ENCODE results near the gene ALKBH6. TPM values are rescaled to one million over a fixed set of nuclear protein-coding genes. Genes with fewer than 3 reads are reported as not detected.

The ALKBH6 gene
- total and polyA plus RNA-seq, 2 experiments from 2014 or later, result 33.6 to 51.4 TPM

DNA sequence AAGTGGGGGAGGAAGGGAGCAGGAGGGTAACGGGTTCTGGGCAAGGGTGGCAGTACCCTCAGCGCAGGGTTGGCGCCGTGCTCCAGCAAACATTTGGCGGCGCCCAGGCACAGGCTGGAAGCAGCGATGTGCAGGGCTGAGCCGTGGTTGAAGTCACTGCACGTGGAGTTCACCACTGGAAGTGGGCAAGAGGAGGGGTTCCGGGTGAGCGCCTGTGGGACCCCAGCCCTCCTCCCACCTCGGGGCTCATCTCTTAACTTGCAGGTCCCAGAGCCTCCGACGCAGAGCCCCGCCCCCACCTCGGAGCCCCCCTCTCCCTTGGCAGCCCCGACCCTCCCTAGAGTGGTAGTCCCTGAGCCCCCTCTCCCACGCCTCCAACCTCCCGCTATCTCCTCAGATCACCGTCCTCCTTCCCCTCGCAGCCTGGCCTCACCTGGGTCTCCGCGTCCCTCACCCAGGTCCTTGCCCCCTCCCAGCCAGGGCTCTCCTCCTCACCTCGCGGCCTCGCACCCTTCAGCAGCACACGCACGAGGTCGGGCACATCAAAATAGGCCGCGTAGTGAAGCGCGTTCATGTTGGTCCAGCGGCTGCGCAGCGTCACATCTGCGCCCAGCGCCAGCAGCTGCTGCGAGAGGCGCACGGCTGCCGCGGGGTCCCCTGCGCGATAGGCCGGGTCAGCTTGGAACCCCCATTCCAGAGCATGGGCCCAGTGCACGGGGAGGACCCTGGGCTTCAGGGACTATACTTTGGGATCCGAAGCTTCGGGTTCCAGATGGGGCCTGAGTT is 12.3 kb upstream of the ALKBH6 start:
- H3K9me3 Mint-ChIP-seq, result no peaks in the 10 kb centered on the region
- H3K36me3 Mint-ChIP-seq (ENCODE audit: low read depth), result peaks cover 13% of the 10 kb centered on the region
- H3K4me1 Mint-ChIP-seq, result no peaks in the 10 kb centered on the region
- no peaks in the 10 kb centered on the region for H3K79me2 ChIP-seq (replicated peaks; ENCODE audit: insufficient read depth)
- H3K36me3 ChIP-seq (ENCODE audit: insufficient read depth), result no peaks in the 10 kb centered on the region; the same call in 1 of the 2 replicates
- H3K4me1 ChIP-seq (ENCODE audit: insufficient read depth), result no peaks in the 10 kb centered on the region
- no peak overlapping the region for H3K27ac Mint-ChIP-seq
- peaks cover 2% of the 10 kb centered on the region for H3K27me3 Mint-ChIP-seq (ENCODE audit: insufficient read depth, low read depth, poor library complexity)
- H3K27ac ChIP-seq (ENCODE audit: low read depth), result no peak overlapping the region
- H3K4me3 ChIP-seq, result no peak overlapping the region
- ATAC-seq (no peak), DNase-seq (ENCODE audit: low spot score) (no peak)
- no peaks in the 10 kb centered on the region for H3K9me2 ChIP-seq (ENCODE audit: insufficient read depth)
- no peaks in the 10 kb centered on the region for H3K27me3 ChIP-seq (ENCODE audit: insufficient read depth)
- 0 out of 2 replicates have a peak, but pooled peaks cover 2% of the 10 kb centered on the region for H3F3A ChIP-seq (replicated peaks; ENCODE audit: low read depth)
- H4K20me1 ChIP-seq (replicated peaks; ENCODE audit: insufficient read depth), result peaks cover 6% of the 10 kb centered on the region
- TF ChIP-seq ETS1 (IDR thresholded peaks at IDR 0.05) (no peak), EZH2phosphoT487 (IDR thresholded peaks at IDR 0.05; ENCODE audit: unreplicated experiment) (no peak), EZH2 (IDR thresholded peaks at IDR 0.05; ENCODE audit: low read depth, unreplicated experiment) (no peak), REST (IDR thresholded peaks at IDR 0.05; ENCODE audit: unreplicated experiment) (no peak), STAT1 (IDR thresholded peaks at IDR 0.05; ENCODE audit: unreplicated experiment) (no peak), POLR2AphosphoS5 (IDR thresholded peaks at IDR 0.05; ENCODE audit: low read depth) (no peak)
- no peak overlapping the region for H2AFZ ChIP-seq
- no peak overlapping the region for H3K4me2 ChIP-seq
- H3K4me3 Mint-ChIP-seq, result no peak overlapping the region

DNA sequence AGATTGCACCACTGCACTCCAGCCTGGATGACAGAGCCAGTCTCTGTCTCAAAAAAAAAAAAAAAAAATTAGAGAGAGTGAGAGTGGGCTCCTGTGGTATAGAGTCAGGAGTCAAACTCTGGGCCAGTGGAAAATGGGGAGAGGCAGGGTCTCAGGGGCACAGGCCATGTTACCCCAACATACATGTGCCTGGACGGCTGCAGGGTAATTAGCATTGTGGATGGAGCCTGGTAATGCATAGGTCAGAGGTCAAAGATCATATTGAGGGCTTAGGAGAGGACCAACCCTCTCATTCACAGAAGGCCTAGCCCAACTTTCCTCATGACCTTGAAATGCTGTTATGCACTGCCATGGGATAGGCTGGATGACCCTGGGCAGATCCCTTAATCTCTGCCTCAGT is 11.5 kb upstream of the ALKBH6 start:
- Histone ChIP-seq H3K79me2 (replicated peaks; ENCODE audit: insufficient read depth) (no peaks in the 10 kb centered on the region), H4K20me1 (replicated peaks; ENCODE audit: insufficient read depth) (peaks cover 6% of the 10 kb centered on the region), H3K27me3 (ENCODE audit: insufficient read depth) (no peaks in the 10 kb centered on the region), H3F3A (replicated peaks; ENCODE audit: low read depth) (no peaks in the 10 kb centered on the region), H3K4me3 (no peak overlapping the region), H3K4me1 (ENCODE audit: insufficient read depth) (no peaks in the 10 kb centered on the region), H3K9me2 (ENCODE audit: insufficient read depth) (no peaks in the 10 kb centered on the region), H3K36me3 (ENCODE audit: insufficient read depth) (no peaks in the 10 kb centered on the region; the same call in 1 of the 2 replicates), H3K27ac (ENCODE audit: low read depth) (no peak overlapping the region), H3K4me2 (no peak overlapping the region), H2AFZ (no peak overlapping the region)
- H3K36me3 Mint-ChIP-seq (ENCODE audit: low read depth), result peaks cover 18% of the 10 kb centered on the region
- H3K4me3 Mint-ChIP-seq, result no peak overlapping the region
- H3K27ac Mint-ChIP-seq, result no peak overlapping the region
- no peak for ATAC-seq
- H3K9me3 Mint-ChIP-seq, result no peaks in the 10 kb centered on the region
- H3K4me1 Mint-ChIP-seq, result no peaks in the 10 kb centered on the region
- DNase-seq (ENCODE audit: low spot score), result no peak
- H3K27me3 Mint-ChIP-seq (ENCODE audit: insufficient read depth, low read depth, poor library complexity), result peaks cover 2% of the 10 kb centered on the region
- TF ChIP-seq EZH2 (IDR thresholded peaks at IDR 0.05; ENCODE audit: low read depth, unreplicated experiment) (no peak), ETS1 (IDR thresholded peaks at IDR 0.05) (no peak), JUNB (IDR thresholded peaks at IDR 0.05; ENCODE audit: unreplicated experiment) (no peak)
- TF ChIP-seq, protein P1, sequence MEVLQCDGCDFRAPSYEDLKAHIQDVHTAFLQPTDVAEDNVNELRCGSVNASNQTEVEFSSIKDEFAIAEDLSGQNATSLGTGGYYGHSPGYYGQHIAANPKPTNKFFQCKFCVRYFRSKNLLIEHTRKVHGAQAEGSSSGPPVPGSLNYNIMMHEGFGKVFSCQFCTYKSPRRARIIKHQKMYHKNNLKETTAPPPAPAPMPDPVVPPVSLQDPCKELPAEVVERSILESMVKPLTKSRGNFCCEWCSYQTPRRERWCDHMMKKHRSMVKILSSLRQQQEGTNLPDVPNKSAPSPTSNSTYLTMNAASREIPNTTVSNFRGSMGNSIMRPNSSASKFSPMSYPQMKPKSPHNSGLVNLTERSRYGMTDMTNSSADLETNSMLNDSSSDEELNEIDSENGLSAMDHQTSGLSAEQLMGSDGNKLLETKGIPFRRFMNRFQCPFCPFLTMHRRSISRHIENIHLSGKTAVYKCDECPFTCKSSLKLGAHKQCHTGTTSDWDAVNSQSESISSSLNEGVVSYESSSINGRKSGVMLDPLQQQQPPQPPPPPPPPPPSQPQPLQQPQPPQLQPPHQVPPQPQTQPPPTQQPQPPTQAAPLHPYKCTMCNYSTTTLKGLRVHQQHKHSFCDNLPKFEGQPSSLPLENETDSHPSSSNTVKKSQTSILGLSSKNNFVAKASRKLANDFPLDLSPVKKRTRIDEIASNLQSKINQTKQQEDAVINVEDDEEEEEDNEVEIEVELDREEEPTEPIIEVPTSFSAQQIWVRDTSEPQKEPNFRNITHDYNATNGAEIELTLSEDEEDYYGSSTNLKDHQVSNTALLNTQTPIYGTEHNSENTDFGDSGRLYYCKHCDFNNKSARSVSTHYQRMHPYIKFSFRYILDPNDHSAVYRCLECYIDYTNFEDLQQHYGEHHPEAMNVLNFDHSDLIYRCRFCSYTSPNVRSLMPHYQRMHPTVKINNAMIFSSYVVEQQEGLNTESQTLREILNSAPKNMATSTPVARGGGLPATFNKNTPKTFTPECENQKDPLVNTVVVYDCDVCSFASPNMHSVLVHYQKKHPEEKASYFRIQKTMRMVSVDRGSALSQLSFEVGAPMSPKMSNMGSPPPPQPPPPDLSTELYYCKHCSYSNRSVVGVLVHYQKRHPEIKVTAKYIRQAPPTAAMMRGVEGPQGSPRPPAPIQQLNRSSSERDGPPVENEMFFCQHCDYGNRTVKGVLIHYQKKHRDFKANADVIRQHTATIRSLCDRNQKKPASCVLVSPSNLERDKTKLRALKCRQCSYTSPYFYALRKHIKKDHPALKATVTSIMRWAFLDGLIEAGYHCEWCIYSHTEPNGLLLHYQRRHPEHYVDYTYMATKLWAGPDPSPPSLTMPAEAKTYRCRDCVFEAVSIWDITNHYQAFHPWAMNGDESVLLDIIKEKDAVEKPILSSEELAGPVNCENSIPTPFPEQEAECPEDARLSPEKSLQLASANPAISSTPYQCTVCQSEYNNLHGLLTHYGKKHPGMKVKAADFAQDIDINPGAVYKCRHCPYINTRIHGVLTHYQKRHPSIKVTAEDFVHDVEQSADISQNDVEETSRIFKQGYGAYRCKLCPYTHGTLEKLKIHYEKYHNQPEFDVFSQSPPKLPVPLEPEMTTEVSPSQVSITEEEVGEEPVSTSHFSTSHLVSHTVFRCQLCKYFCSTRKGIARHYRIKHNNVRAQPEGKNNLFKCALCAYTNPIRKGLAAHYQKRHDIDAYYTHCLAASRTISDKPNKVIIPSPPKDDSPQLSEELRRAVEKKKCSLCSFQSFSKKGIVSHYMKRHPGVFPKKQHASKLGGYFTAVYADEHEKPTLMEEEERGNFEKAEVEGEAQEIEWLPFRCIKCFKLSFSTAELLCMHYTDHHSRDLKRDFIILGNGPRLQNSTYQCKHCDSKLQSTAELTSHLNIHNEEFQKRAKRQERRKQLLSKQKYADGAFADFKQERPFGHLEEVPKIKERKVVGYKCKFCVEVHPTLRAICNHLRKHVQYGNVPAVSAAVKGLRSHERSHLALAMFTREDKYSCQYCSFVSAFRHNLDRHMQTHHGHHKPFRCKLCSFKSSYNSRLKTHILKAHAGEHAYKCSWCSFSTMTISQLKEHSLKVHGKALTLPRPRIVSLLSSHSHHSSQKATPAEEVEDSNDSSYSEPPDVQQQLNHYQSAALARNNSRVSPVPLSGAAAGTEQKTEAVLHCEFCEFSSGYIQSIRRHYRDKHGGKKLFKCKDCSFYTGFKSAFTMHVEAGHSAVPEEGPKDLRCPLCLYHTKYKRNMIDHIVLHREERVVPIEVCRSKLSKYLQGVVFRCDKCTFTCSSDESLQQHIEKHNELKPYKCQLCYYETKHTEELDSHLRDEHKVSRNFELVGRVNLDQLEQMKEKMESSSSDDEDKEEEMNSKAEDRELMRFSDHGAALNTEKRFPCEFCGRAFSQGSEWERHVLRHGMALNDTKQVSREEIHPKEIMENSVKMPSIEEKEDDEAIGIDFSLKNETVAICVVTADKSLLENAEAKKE (CRISPR knock-in tag; IDR thresholded peaks at IDR 0.05), result no peak
